ENCODE data around the gene ALDH1A3.
A peak's percentile ranks its signal among the peaks of the same experiment; 100 is the strongest.

The ALDH1A3 gene

GRCh38 chr15:100885116-100885515 lies 5.5 kb downstream of the ALDH1A3 start:
- H3K27ac ChIP-seq: no peak overlapping the region
- TF ChIP-seq Cebpa-rat (IDR thresholded peaks at IDR 0.05): no peak

GRCh38 chr15:100885811-100886210 lies 6.2 kb downstream of the ALDH1A3 start:
- Histone ChIP-seq H3K4me1 (peaks cover 17 to 22% (median 21%) of the 10 kb centered on the region in 10 experiments), H3K4me3 (no peak overlapping the region), H3K4me2 (no peak overlapping the region), H4K20me1 (peaks cover 0 to 28% (median 5%) of the 10 kb centered on the region in 11 experiments; a peak in 9 of 22 replicates), H3K9ac (no peak overlapping the region), H3K36me3 (no peaks in the 10 kb centered on the region), H3K27me3 (peaks cover 88 to 100% (median 100%) of the 10 kb centered on the region in 11 experiments), H3K9me3 (replicated peaks in 1 of 11) (no peaks in the 10 kb centered on the region), H3K27ac (no peak overlapping the region)
- no peak for TF ChIP-seq Cebpa-rat (IDR thresholded peaks at IDR 0.05)

More at GRCh38 chr15:100885116-100885515, 5.5 kb downstream of the ALDH1A3 start:
- H3K4me1 ChIP-seq: peaks cover 13 to 15% (median 14%) of the 10 kb centered on the region in 10 experiments
- H3K4me2 ChIP-seq: no peak overlapping the region
- H3K9me3 ChIP-seq (replicated peaks in 1 of 11): peaks cover 0 to 6% (median 3%) of the 10 kb centered on the region in 11 experiments; a peak in 9 of 22 replicates
- H3K9ac ChIP-seq: no peak overlapping the region
- peaks cover 88 to 100% (median 100%) of the 10 kb centered on the region in 11 experiments for H3K27me3 ChIP-seq
- no peak overlapping the region for H3K4me3 ChIP-seq
- H3K36me3 ChIP-seq: no peaks in the 10 kb centered on the region
- H4K20me1 ChIP-seq: peaks cover 0 to 35% (median 8%) of the 10 kb centered on the region in 11 experiments; a peak in 11 of 22 replicates

- H3K4me1 ChIP-seq: peaks cover 25 to 33% (median 28%) of the 10 kb centered on the region in 10 experiments
Measured at GRCh38 chr15:100887211-100887913, 7.7 kb downstream of the ALDH1A3 start.

GRCh38 chr15:100889385-100890050 lies 9.9 kb downstream of the ALDH1A3 start:
- peaks cover 25 to 33% (median 28%) of the 10 kb centered on the region in 10 experiments for H3K4me1 ChIP-seq
- TF ChIP-seq Cebpa-rat (IDR thresholded peaks at IDR 0.05): no peak
- H3K36me3 ChIP-seq: no peaks in the 10 kb centered on the region
- H3K9me3 ChIP-seq (replicated peaks in 1 of 11): no peaks in the 10 kb centered on the region
- peaks cover 0 to 29% (median 0%) of the 10 kb centered on the region in 11 experiments; a peak in 5 of 22 replicates for H4K20me1 ChIP-seq
- no peak overlapping the region for H3K27ac ChIP-seq
- H3K27me3 ChIP-seq: peaks cover 84 to 100% (median 99%) of the 10 kb centered on the region in 11 experiments
- peak overlapping the region in 3 of 10 experiments; percentile 2 to 9 (median 3); a peak in 3 of 20 replicates for H3K4me3 ChIP-seq
- H3K9ac ChIP-seq: peak overlapping the region in 2 of 11 experiments; percentile 10 to 17; a peak in 2 of 22 replicates
- peak overlapping the region; percentile 59 to 84 (median 72) for H3K4me2 ChIP-seq

More at GRCh38 chr15:100887211-100887913, 7.7 kb downstream of the ALDH1A3 start:
- no peak overlapping the region for H3K4me3 ChIP-seq
- H4K20me1 ChIP-seq: peaks cover 0 to 29% (median 0%) of the 10 kb centered on the region in 11 experiments; a peak in 5 of 22 replicates
- H3K27me3 ChIP-seq: peaks cover 88 to 100% (median 100%) of the 10 kb centered on the region in 11 experiments
- no peaks in the 10 kb centered on the region for H3K36me3 ChIP-seq
- no peak overlapping the region for H3K27ac ChIP-seq
- H3K4me2 ChIP-seq: no peak overlapping the region
- no peak for TF ChIP-seq Cebpa-rat (IDR thresholded peaks at IDR 0.05)
- H3K9me3 ChIP-seq (replicated peaks in 1 of 11): no peaks in the 10 kb centered on the region
- no peak overlapping the region for H3K9ac ChIP-seq

- H4K20me1 ChIP-seq: peaks cover 0 to 29% (median 0%) of the 10 kb centered on the region in 11 experiments; a peak in 5 of 22 replicates
- H3K9ac ChIP-seq: peak overlapping the region in 2 of 11 experiments; percentile 10 to 17; a peak in 1 of 22 replicates
- peaks cover 79 to 96% (median 92%) of the 10 kb centered on the region in 11 experiments for H3K27me3 ChIP-seq
- no peaks in the 10 kb centered on the region for H3K36me3 ChIP-seq
- H3K9me3 ChIP-seq (replicated peaks in 1 of 11): no peaks in the 10 kb centered on the region
- H3K4me3 ChIP-seq: no peak overlapping the region
- no peak overlapping the region for H3K27ac ChIP-seq
- H3K4me2 ChIP-seq: peak overlapping the region; percentile 59 to 84 (median 72)
- no peak for TF ChIP-seq Cebpa-rat (IDR thresholded peaks at IDR 0.05)
- H3K4me1 ChIP-seq: peaks cover 25 to 33% (median 28%) of the 10 kb centered on the region in 10 experiments
Measured at GRCh38 chr15:100890051-100890720, 10.6 kb downstream of the ALDH1A3 start.

GRCh38 chr15:100890850-100891249 lies 11.2 kb downstream of the ALDH1A3 start:
- no peaks in the 10 kb centered on the region for H3K9me3 ChIP-seq (replicated peaks in 1 of 11)
- no peak overlapping the region for H3K27ac ChIP-seq
- H3K4me3 ChIP-seq: no peak overlapping the region
- H3K27me3 ChIP-seq: peaks cover 74 to 89% (median 86%) of the 10 kb centered on the region in 11 experiments
- H4K20me1 ChIP-seq: peaks cover 0 to 28% (median 0%) of the 10 kb centered on the region in 11 experiments; a peak in 5 of 22 replicates
- peaks cover 25 to 33% (median 28%) of the 10 kb centered on the region in 10 experiments for H3K4me1 ChIP-seq
- no peak for TF ChIP-seq Cebpa-rat (IDR thresholded peaks at IDR 0.05)
- H3K36me3 ChIP-seq: no peaks in the 10 kb centered on the region
- H3K4me2 ChIP-seq: peak overlapping the region; percentile 23 to 79 (median 70); a peak in 21 of 22 replicates
- no peak overlapping the region for H3K9ac ChIP-seq

- Histone ChIP-seq H3K27me3 (peaks cover 68 to 83% (median 80%) of the 10 kb centered on the region in 11 experiments), H3K4me2 (peak overlapping the region in 10 of 11 experiments; percentile 23 to 79 (median 70); a peak in 15 of 22 replicates), H3K36me3 (no peaks in the 10 kb centered on the region), H3K4me3 (no peak overlapping the region), H3K27ac (no peak overlapping the region), H3K4me1 (peaks cover 25 to 33% (median 28%) of the 10 kb centered on the region in 10 experiments), H4K20me1 (peaks cover 0 to 22% (median 0%) of the 10 kb centered on the region in 11 experiments; a peak in 5 of 22 replicates), H3K9ac (no peak overlapping the region), H3K9me3 (replicated peaks in 1 of 11) (no peaks in the 10 kb centered on the region)
- no peak for TF ChIP-seq Cebpa-rat (IDR thresholded peaks at IDR 0.05)
Measured at GRCh38 chr15:100891307-100892012, 11.8 kb downstream of the ALDH1A3 start.

- H3K4me3 ChIP-seq: no peak overlapping the region
- H3K36me3 ChIP-seq: no peaks in the 10 kb centered on the region
- TF ChIP-seq Cebpa-rat (IDR thresholded peaks at IDR 0.05): no peak
- H3K4me1 ChIP-seq: peaks cover 25 to 33% (median 28%) of the 10 kb centered on the region in 10 experiments
- H3K4me2 ChIP-seq: peak overlapping the region in 4 of 11 experiments; percentile 23 to 71 (median 39); a peak in 4 of 22 replicates
- no peak overlapping the region for H3K9ac ChIP-seq
- H4K20me1 ChIP-seq: peaks cover 0 to 22% (median 0%) of the 10 kb centered on the region in 11 experiments; a peak in 5 of 22 replicates
- H3K27me3 ChIP-seq: peaks cover 64 to 78% (median 74%) of the 10 kb centered on the region in 11 experiments
- no peak overlapping the region for H3K27ac ChIP-seq
- H3K9me3 ChIP-seq (replicated peaks in 1 of 11): no peaks in the 10 kb centered on the region
Measured at GRCh38 chr15:100892013-100892355, 12.4 kb downstream of the ALDH1A3 start.

Data from BLaER1 treated with 17β-estradiol and CSF1 and Interleukin-3, amounts not matched to agents 10 nM and 100 nM (cell line).